LHCN-M2 (cell line): ENCODE measurements around the gene OR2F2. TPM values are rescaled to one million over a fixed set of nuclear protein-coding genes. Genes with fewer than 3 reads are reported as not detected.

Source experiments
- DNase-seq: peaks from one replicate; pipeline ENCODE4 v3.0.0-alpha.2; 2012; ENCODE audit warnings: low read depth
- total RNA-seq: library from RNA; depleted of rRNA; stranded (reverse); fragments of >200 nt; gene quantifications from 2 replicates; pipeline ENCODE4 v1.2.3, GENCODE V29; 2014

OR2F2 gene
- total RNA-seq, 1 experiment from 2014 or later = not detected

- no peak for DNase-seq
Measured at GRCh38 chr7:143913945-143914615, 21.0 kb upstream of the OR2F2 start.

- no peak for DNase-seq
Measured at GRCh38 chr7:143914938-143915652, 19.9 kb upstream of the OR2F2 start.

GRCh38 chr7:143924851-143925250 is 10.2 kb upstream of the OR2F2 start:
- no peak for DNase-seq

GRCh38 chr7:143929224-143929920 is 5.7 kb upstream of the OR2F2 start:
- DNase-seq = peak; percentile 97

GRCh38 chr7:143931739-143932138 is 3.3 kb upstream of the OR2F2 start:
- peak; percentile 82 for DNase-seq

GRCh38 chr7:143936087-143937009 is 1.3 kb downstream of the OR2F2 start:
- DNase-seq = peak; percentile 86

- no peak for DNase-seq
Measured at GRCh38 chr7:143938379-143939243, 3.6 kb downstream of the OR2F2 start.

GRCh38 chr7:143945423-143945822 is 10.4 kb downstream of the OR2F2 start:
- DNase-seq = no peak

- no peak for DNase-seq
Measured at GRCh38 chr7:143947111-143947510, 12.1 kb downstream of the OR2F2 start.

- no peak for DNase-seq
Measured at GRCh38 chr7:143948733-143949132, 13.7 kb downstream of the OR2F2 start.

GRCh38 chr7:143953421-143953820 is 18.4 kb downstream of the OR2F2 start:
- no peak for DNase-seq

- DNase-seq = no peak
Measured at GRCh38 chr7:143954135-143954534, 19.1 kb downstream of the OR2F2 start.

GRCh38 chr7:143954544-143954943 is 19.5 kb downstream of the OR2F2 start, which contains the start of gene OR2F1:
Gene OR2F1 (plus strand): TSS chr7:143954844. CDS start chr7:143959971, 5,127 bp downstream.
- DNase-seq = no peak

- DNase-seq = peak; percentile 13
Measured at GRCh38 chr7:143958781-143959180, 23.7 kb downstream of the OR2F2 start.

- DNase-seq = peak; percentile 19
Measured at GRCh38 chr7:143960813-143961610, 26.0 kb downstream of the OR2F2 start.

- DNase-seq = no peak
Measured at GRCh38 chr7:143965280-143965679, 30.2 kb downstream of the OR2F2 start.

GRCh38 chr7:143967398-143967797 is 32.4 kb downstream of the OR2F2 start:
- no peak for DNase-seq

- DNase-seq = no peak
Measured at GRCh38 chr7:143973870-143974416, 38.9 kb downstream of the OR2F2 start.

- DNase-seq = no peak
Measured at GRCh38 chr7:143974459-143974858, 39.4 kb downstream of the OR2F2 start.
